Upper lobe of left lung (tissue), 4 donors: Measurements from ENCODE around the gene INO80D.

Experiments used
- POLR2A ChIP-seq, 4 donors: fragments of 450-650 bp; IDR thresholded peaks; one replicate each; pipeline ENCODE4 v1.5.1; 2016 to 2017; ENCODE audit warnings: antibody characterized with exemption in 4 of 4, mild to moderate bottlenecking in 2 of 4
- POLR2AphosphoS5 ChIP-seq, 2 donors: sonication (generic); formaldehyde crosslinking; IDR thresholded peaks; one replicate each; pipeline ENCODE4 v1.5.1; 2017; ENCODE audit warnings: antibody characterized with exemption in 2 of 2
- TF ChIP-seq, protein P1 (sequence below), 6 experiments: fragments of 450-650 bp in 4 of 6; fragments of 200-600 bp in 2 of 6; sonication (generic) in 2 of 6; IDR thresholded peaks; one replicate each; pipeline ENCODE4 v1.5.1; 2016 to 2019; ENCODE audit warnings: antibody characterized with exemption in 6 of 6

GRCh38 chr2:206092297-206092696, 6.3 kb upstream of the INO80D start:
- TF ChIP-seq, protein P1, sequence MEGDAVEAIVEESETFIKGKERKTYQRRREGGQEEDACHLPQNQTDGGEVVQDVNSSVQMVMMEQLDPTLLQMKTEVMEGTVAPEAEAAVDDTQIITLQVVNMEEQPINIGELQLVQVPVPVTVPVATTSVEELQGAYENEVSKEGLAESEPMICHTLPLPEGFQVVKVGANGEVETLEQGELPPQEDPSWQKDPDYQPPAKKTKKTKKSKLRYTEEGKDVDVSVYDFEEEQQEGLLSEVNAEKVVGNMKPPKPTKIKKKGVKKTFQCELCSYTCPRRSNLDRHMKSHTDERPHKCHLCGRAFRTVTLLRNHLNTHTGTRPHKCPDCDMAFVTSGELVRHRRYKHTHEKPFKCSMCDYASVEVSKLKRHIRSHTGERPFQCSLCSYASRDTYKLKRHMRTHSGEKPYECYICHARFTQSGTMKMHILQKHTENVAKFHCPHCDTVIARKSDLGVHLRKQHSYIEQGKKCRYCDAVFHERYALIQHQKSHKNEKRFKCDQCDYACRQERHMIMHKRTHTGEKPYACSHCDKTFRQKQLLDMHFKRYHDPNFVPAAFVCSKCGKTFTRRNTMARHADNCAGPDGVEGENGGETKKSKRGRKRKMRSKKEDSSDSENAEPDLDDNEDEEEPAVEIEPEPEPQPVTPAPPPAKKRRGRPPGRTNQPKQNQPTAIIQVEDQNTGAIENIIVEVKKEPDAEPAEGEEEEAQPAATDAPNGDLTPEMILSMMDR (IDR thresholded peaks at IDR 0.05), result no peak
- TF ChIP-seq POLR2A (IDR thresholded peaks at IDR 0.05), result no peak
- no peak for TF ChIP-seq POLR2AphosphoS5 (IDR thresholded peaks at IDR 0.05)
